Ovary (tissue), 3 donors: Measurements from ENCODE around the gene ATL1.

Source experiments
- POLR2A ChIP-seq: fragments of 450-650 bp; IDR thresholded peaks from one replicate; pipeline ENCODE4 v1.6.1; 2017; ENCODE audit warnings: antibody characterized with exemption, mild to moderate bottlenecking, moderate library complexity
- TF ChIP-seq, protein P1 (sequence below), 3 donors: fragments of 450-650 bp in 2 of 3; fragments of 200-600 bp in 1 of 3; IDR thresholded peaks; one replicate each; pipeline versions ENCODE4 v1.5.1 to v1.8.0; 2016 to 2022; ENCODE audit warnings: antibody characterized with exemption in 3 of 3, mild to moderate bottlenecking in 1 of 3
- donor health status: DM: no; HTN: no; CAD: no.

DNA sequence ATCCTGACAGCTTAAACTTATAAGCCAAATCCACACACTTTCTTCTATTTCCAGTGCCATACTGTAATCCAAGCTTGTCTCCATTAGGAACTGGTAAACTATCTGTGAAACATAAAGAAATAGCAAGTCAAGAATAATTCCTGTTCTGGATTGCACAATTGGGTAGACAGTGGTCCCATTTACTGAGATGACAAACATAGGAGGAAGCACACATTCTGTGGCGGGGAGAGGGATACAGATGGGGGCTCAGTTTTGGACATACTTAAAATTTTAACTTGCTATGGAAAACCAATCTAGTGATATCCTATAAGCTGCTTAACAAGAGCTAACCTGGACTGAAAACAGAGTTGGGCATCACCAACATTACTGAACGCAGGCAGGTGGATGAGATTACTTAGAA, 43.9 kb upstream of the ATL1 start:
- TF ChIP-seq, protein P1, sequence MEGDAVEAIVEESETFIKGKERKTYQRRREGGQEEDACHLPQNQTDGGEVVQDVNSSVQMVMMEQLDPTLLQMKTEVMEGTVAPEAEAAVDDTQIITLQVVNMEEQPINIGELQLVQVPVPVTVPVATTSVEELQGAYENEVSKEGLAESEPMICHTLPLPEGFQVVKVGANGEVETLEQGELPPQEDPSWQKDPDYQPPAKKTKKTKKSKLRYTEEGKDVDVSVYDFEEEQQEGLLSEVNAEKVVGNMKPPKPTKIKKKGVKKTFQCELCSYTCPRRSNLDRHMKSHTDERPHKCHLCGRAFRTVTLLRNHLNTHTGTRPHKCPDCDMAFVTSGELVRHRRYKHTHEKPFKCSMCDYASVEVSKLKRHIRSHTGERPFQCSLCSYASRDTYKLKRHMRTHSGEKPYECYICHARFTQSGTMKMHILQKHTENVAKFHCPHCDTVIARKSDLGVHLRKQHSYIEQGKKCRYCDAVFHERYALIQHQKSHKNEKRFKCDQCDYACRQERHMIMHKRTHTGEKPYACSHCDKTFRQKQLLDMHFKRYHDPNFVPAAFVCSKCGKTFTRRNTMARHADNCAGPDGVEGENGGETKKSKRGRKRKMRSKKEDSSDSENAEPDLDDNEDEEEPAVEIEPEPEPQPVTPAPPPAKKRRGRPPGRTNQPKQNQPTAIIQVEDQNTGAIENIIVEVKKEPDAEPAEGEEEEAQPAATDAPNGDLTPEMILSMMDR (IDR thresholded peaks at IDR 0.05), result no peak
- no peak for TF ChIP-seq POLR2A
